ENCODE measurements around the gene WBP11.

WBP11 gene

DNA sequence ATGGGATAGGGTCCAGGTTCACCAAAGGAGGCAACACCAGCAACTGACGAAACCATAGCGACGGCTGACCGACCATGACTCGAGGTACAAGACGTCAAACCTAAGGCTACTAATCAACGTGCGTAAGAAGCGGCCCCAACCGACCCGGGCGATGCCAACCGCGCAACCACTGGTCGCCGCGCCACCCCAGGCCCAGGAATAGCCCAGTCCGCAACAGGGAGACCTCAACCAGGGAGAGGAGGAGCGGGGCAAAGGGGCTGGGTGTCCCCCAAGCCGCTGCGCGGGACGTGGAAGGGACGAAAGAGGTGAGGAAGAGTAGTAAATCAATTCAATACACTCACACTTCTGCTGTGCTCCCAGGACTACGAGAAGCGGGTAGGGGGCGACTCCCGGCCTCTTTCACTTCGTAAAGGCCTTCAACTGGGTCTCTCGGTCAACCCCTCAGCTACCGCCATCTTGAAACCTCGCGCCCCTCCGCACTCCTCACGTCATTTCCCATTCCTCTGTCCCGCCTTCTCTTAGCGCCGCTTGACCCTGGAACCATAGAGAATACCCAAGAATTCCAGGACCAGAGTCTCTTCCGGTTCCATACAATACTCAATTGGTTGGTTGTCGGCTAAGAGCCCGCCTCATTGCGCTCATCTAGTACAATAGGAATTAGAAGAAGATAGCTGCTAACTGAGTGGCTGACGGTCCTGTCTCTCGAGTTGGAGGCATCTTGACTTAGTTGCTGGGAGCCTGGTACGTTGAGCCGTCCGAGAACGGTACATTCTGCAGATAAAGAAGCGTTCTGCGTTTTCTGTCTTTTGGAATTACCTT is at the start of gene WBP11, which contains the start of gene C12orf60:
TSS of gene WBP11 (minus strand) at position 468 of the 819 bp plus-strand sequence. CDS start 2,095 bp downstream, outside the sequence.
TSS of gene C12orf60 (plus strand) at position 660 of the 819 bp plus-strand sequence. CDS start 19,266 bp downstream, outside the sequence.
- H3K4me3 ChIP-seq (ENCODE audit: low read depth in 1 of 2, low read length in 2 of 2) = peak within 1 kb of the TSS; percentile 81 to 89
- peak within 1 kb of the TSS; percentile 93 for H3K27ac ChIP-seq (ENCODE audit: low read depth, low read length)
- peak within 1 kb of the TSS; percentile 99 for H3K9ac ChIP-seq (ENCODE audit: low read length)
- H3K36me3 ChIP-seq (ENCODE audit: insufficient read depth, low read length) = peaks cover 15% of the 10 kb centered on the region
- H3K9me3 ChIP-seq (ENCODE audit: low read length) = no peaks in the 10 kb centered on the region
- no peaks in the 10 kb centered on the region for H3K27me3 ChIP-seq (ENCODE audit: control insufficient read depth in 1 of 2, insufficient read depth in 2 of 2, low read length in 2 of 2)
- peaks cover 12% of the 10 kb centered on the region for H3K4me1 ChIP-seq (ENCODE audit: insufficient read depth, low read length)

GRCh38 chr12:14852880-14853279 is 49.6 kb upstream of the WBP11 start:
- no peaks in the 10 kb centered on the region for H3K36me3 ChIP-seq (ENCODE audit: insufficient read depth, low read length)
- no peaks in the 10 kb centered on the region for H3K27me3 ChIP-seq (ENCODE audit: control insufficient read depth in 1 of 2, insufficient read depth in 2 of 2, low read length in 2 of 2)
- no peaks in the 10 kb centered on the region for H3K9me3 ChIP-seq (ENCODE audit: low read length)
- no peak overlapping the region for H3K4me3 ChIP-seq (ENCODE audit: low read depth in 1 of 2, low read length in 2 of 2)
- no peak overlapping the region for H3K9ac ChIP-seq (ENCODE audit: low read length)
- no peak overlapping the region for H3K27ac ChIP-seq (ENCODE audit: low read depth, low read length)
- no peaks in the 10 kb centered on the region for H3K4me1 ChIP-seq (ENCODE audit: insufficient read depth, low read length)

DNA sequence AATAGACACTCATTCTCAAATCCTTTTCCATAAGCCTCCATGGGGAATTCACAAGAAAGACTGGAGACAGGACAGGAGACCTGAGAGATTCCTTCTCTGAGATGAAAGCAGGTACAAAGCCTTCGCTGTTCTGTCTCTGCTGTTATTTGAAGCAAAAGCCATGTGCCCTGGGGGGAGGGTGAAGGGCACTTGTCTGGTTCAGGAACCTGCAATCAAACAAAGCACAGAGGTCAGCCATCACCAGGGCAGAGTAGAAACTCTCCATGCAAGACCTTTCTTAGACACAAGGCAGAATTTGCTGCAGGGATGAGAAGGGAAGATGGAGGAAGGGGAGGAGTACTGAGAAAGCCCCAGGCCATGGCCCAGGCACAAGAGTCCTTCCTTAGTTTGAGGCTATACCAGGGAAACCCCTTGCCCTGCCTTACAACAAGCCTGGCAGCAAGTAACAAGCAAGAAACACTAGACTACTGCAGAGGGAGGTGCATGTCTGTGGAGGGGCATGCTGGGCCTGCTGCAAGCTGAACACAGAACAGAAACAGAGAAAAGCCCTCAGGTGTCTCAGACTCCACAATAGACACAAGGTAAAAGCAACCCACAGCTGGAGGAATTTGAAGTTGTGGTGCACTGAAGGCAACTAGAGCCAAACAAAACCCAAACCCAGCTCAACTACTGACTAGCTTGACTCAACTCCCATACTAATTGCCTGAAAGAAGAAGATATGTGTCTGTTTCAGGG is 47.8 kb upstream of the WBP11 start:
- Histone ChIP-seq H3K9ac (ENCODE audit: low read length) (no peak overlapping the region), H3K9me3 (ENCODE audit: low read length) (no peaks in the 10 kb centered on the region), H3K4me3 (ENCODE audit: low read depth in 1 of 2, low read length in 2 of 2) (no peak overlapping the region), H3K4me1 (ENCODE audit: insufficient read depth, low read length) (peaks cover 4% of the 10 kb centered on the region), H3K27me3 (ENCODE audit: control insufficient read depth in 1 of 2, insufficient read depth in 2 of 2, low read length in 2 of 2) (no peaks in the 10 kb centered on the region), H3K36me3 (ENCODE audit: insufficient read depth, low read length) (no peaks in the 10 kb centered on the region), H3K27ac (ENCODE audit: low read depth, low read length) (no peak overlapping the region)

- H3K27ac ChIP-seq (ENCODE audit: low read depth, low read length) = no peak overlapping the region
These were observed 46.4 kb upstream of the WBP11 start for GRCh38 chr12:14849661-14850060.

GRCh38 chr12:14846876-14847580 is 43.8 kb upstream of the WBP11 start:
- Histone ChIP-seq H3K4me1 (ENCODE audit: insufficient read depth, low read length) (peaks cover 10% of the 10 kb centered on the region), H3K36me3 (ENCODE audit: insufficient read depth, low read length) (no peaks in the 10 kb centered on the region), H3K9ac (ENCODE audit: low read length) (no peak overlapping the region), H3K27ac (ENCODE audit: low read depth, low read length) (no peak overlapping the region), H3K27me3 (ENCODE audit: control insufficient read depth in 1 of 2, insufficient read depth in 2 of 2, low read length in 2 of 2) (no peaks in the 10 kb centered on the region), H3K9me3 (ENCODE audit: low read length) (no peaks in the 10 kb centered on the region), H3K4me3 (ENCODE audit: low read depth in 1 of 2, low read length in 2 of 2) (no peak overlapping the region)

More at GRCh38 chr12:14849661-14850060, 46.4 kb upstream of the WBP11 start:
- H3K27me3 ChIP-seq (ENCODE audit: control insufficient read depth in 1 of 2, insufficient read depth in 2 of 2, low read length in 2 of 2) = no peaks in the 10 kb centered on the region
- H3K36me3 ChIP-seq (ENCODE audit: insufficient read depth, low read length) = no peaks in the 10 kb centered on the region
- H3K9ac ChIP-seq (ENCODE audit: low read length) = no peak overlapping the region
- no peaks in the 10 kb centered on the region for H3K9me3 ChIP-seq (ENCODE audit: low read length)
- no peak overlapping the region for H3K4me3 ChIP-seq (ENCODE audit: low read depth in 1 of 2, low read length in 2 of 2)
- peaks cover 7% of the 10 kb centered on the region for H3K4me1 ChIP-seq (ENCODE audit: insufficient read depth, low read length)

DNA sequence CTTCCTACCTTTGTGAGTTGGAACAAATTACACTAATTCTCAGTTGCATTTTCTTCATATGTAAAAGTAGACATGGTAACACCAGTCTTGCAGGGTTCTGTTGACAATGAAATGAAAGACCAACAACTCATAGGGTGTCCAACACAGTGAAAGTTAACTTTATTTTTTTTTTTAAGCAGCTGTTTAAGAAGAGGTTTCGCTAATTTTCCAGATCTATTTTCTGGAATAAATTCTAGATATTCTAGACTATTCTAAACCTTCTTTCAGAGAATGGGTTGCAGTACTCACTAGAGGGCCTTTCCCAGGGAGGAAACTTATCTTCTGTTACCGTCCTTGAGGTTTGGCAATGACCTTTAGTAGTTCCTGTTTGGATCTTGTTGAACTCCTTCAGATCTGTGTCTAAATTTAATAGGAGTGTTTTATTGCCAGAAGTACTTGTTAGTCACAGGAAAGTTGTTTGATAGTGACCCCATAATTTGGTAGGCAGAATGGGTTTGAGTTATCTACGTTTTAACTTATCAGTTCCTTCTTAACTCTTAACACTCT is 42.8 kb upstream of the WBP11 start:
- Histone ChIP-seq H3K27me3 (ENCODE audit: control insufficient read depth in 1 of 2, insufficient read depth in 2 of 2, low read length in 2 of 2) (no peaks in the 10 kb centered on the region), H3K9ac (ENCODE audit: low read length) (no peak overlapping the region), H3K27ac (ENCODE audit: low read depth, low read length) (no peak overlapping the region), H3K9me3 (ENCODE audit: low read length) (no peaks in the 10 kb centered on the region), H3K36me3 (ENCODE audit: insufficient read depth, low read length) (no peaks in the 10 kb centered on the region), H3K4me3 (ENCODE audit: low read depth in 1 of 2, low read length in 2 of 2) (no peak overlapping the region), H3K4me1 (ENCODE audit: insufficient read depth, low read length) (peaks cover 18% of the 10 kb centered on the region)

- Histone ChIP-seq H3K27me3 (ENCODE audit: control insufficient read depth in 1 of 2, insufficient read depth in 2 of 2, low read length in 2 of 2) (no peaks in the 10 kb centered on the region), H3K4me3 (ENCODE audit: low read depth in 1 of 2, low read length in 2 of 2) (no peak overlapping the region), H3K9ac (ENCODE audit: low read length) (no peak overlapping the region), H3K4me1 (ENCODE audit: insufficient read depth, low read length) (peaks cover 18% of the 10 kb centered on the region), H3K9me3 (ENCODE audit: low read length) (no peaks in the 10 kb centered on the region), H3K36me3 (ENCODE audit: insufficient read depth, low read length) (no peaks in the 10 kb centered on the region), H3K27ac (ENCODE audit: low read depth, low read length) (no peak overlapping the region)
These were observed 42.1 kb upstream of the WBP11 start for GRCh38 chr12:14845350-14845750.

DNA sequence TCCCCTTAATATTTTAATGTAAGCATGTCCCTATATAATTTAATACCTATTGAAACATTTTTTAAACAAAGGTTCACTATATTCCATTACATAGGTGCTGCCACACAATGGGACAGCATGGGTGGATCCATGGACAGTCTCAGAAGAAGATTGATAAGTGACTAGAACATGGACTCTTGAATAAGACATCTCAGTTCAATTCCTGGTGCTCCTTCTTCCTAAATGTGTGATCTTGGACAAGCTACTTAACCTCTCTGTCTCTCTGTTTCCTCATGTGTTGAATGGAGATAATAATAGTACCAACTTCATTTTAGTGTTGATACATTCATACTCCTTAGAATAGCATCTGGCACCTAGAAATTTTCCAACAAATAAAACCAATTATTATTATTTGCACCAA is 41.1 kb upstream of the WBP11 start:
- no peaks in the 10 kb centered on the region for H3K27me3 ChIP-seq (ENCODE audit: control insufficient read depth in 1 of 2, insufficient read depth in 2 of 2, low read length in 2 of 2)
- H3K9ac ChIP-seq (ENCODE audit: low read length) = no peak overlapping the region
- no peaks in the 10 kb centered on the region for H3K9me3 ChIP-seq (ENCODE audit: low read length)
- no peak overlapping the region for H3K4me3 ChIP-seq (ENCODE audit: low read depth in 1 of 2, low read length in 2 of 2)
- H3K36me3 ChIP-seq (ENCODE audit: insufficient read depth, low read length) = no peaks in the 10 kb centered on the region
- peaks cover 18% of the 10 kb centered on the region for H3K4me1 ChIP-seq (ENCODE audit: insufficient read depth, low read length)
- no peak overlapping the region for H3K27ac ChIP-seq (ENCODE audit: low read depth, low read length)

DNA sequence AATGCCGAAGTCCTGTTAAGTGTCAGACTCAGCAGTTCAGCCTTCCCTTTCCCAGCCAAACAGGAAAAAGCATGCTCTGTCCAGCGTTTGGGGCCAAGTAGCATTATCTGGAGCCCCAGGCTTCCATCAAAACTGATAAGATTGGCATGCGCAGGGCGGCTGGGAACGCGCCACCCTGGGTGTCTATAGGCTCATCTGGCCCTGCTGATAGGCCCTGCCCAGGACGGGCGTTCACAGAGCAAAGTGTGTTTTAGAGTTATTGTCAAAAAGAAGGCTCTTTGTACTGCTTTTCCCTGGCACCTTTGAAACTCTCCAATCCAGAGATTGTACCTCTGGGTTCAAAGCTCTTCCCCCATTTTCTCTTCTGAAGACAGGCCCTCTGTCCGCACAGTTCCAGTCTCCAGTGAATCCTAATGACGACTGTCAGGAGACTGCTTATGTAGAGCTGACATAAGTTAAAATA is 40.2 kb upstream of the WBP11 start, which contains the start of gene ART4:
TSS of gene ART4 (minus strand) at position 102 of the 463 bp plus-strand sequence. CDS start 413 bp downstream, outside the sequence.
- no peak within 1 kb of the TSS for H3K4me3 ChIP-seq (ENCODE audit: low read depth in 1 of 2, low read length in 2 of 2)
- H3K27ac ChIP-seq (ENCODE audit: low read depth, low read length) = no peak within 1 kb of the TSS
- no peaks in the 10 kb centered on the region for H3K27me3 ChIP-seq (ENCODE audit: control insufficient read depth in 1 of 2, insufficient read depth in 2 of 2, low read length in 2 of 2)
- H3K36me3 ChIP-seq (ENCODE audit: insufficient read depth, low read length) = no peaks in the 10 kb centered on the region
- no peaks in the 10 kb centered on the region for H3K9me3 ChIP-seq (ENCODE audit: low read length)
- peaks cover 18% of the 10 kb centered on the region for H3K4me1 ChIP-seq (ENCODE audit: insufficient read depth, low read length)
- no peak within 1 kb of the TSS for H3K9ac ChIP-seq (ENCODE audit: low read length)

DNA sequence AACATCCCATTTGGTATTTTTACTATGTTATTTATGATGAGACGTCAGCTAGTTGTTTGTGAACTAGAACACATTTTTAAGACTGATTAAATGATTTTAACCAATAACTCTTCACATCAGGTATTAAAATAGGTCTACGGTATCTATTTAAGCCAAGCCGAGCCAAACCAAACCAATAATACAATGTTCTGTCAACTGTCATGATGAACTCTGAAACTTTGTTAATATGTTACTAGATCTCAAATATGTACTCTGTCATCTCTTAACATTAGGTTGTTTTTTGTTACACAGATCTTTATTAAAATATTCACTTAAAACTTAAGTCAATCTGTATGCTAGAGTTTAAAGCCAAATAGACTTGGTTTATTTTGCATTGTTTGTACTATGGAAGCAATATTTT is 39.0 kb upstream of the WBP11 start:
- no peak overlapping the region for H3K27ac ChIP-seq (ENCODE audit: low read depth, low read length)
- no peaks in the 10 kb centered on the region for H3K27me3 ChIP-seq (ENCODE audit: control insufficient read depth in 1 of 2, insufficient read depth in 2 of 2, low read length in 2 of 2)
- H3K4me1 ChIP-seq (ENCODE audit: insufficient read depth, low read length) = peaks cover 18% of the 10 kb centered on the region
- no peaks in the 10 kb centered on the region for H3K9me3 ChIP-seq (ENCODE audit: low read length)
- no peak overlapping the region for H3K4me3 ChIP-seq (ENCODE audit: low read depth in 1 of 2, low read length in 2 of 2)
- H3K36me3 ChIP-seq (ENCODE audit: insufficient read depth, low read length) = no peaks in the 10 kb centered on the region
- H3K9ac ChIP-seq (ENCODE audit: low read length) = no peak overlapping the region

DNA sequence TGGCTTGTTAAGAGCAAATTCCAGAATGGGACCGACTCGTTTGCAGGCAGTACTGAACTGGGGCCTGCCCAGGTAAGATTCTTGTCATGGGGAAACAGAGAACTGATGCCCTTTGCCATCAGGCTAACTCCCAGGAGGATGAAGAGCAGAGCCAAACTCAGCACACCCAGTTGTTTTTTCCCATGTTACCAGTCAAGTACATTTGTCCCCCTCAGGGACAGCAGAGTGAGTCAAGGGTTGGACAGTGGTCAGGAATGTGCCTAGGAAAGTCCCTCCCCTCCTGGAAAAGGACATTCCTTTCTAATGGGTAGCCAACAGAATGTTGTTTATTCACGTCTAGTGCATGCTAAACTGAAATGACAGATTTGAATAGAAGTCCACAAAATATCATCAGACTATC is 38.5 kb upstream of the WBP11 start:
- no peak overlapping the region for H3K27ac ChIP-seq (ENCODE audit: low read depth, low read length)
- H3K9ac ChIP-seq (ENCODE audit: low read length) = no peak overlapping the region
- H3K4me3 ChIP-seq (ENCODE audit: low read depth in 1 of 2, low read length in 2 of 2) = no peak overlapping the region
- no peaks in the 10 kb centered on the region for H3K9me3 ChIP-seq (ENCODE audit: low read length)
- H3K36me3 ChIP-seq (ENCODE audit: insufficient read depth, low read length) = no peaks in the 10 kb centered on the region
- no peaks in the 10 kb centered on the region for H3K27me3 ChIP-seq (ENCODE audit: control insufficient read depth in 1 of 2, insufficient read depth in 2 of 2, low read length in 2 of 2)
- H3K4me1 ChIP-seq (ENCODE audit: insufficient read depth, low read length) = peaks cover 18% of the 10 kb centered on the region

All from muscle layer of colon (tissue), 2 donors.